H9 (cell line): ENCODE measurements around the gene CPLANE1. TPM values are rescaled to one million over a fixed set of nuclear protein-coding genes. Genes with fewer than 3 reads are reported as not detected.

Source experiments
- DNase-seq: peaks from one replicate; pipeline ENCODE4 v3.0.0-alpha.2; 2017
- H2AFZ ChIP-seq: one replicate; pipeline ENCODE4 v1.6.1; 2013; ENCODE audit warnings: mild to moderate bottlenecking, low read length, control low read depth, moderate library complexity
- H2AK5ac ChIP-seq: 2 replicates; pipeline ENCODE4 v1.6.1; 2013; ENCODE audit warnings: low read length, control low read depth, mixed read lengths; ENCODE audit not compliant: insufficient read length
- H2BK120ac ChIP-seq: one replicate; pipeline ENCODE4 v1.6.1; 2013; ENCODE audit warnings: low read depth, mild to moderate bottlenecking, low read length, control low read depth, inconsistent platforms; ENCODE audit not compliant: poor library complexity, severe bottlenecking
- H2BK12ac ChIP-seq: 2 replicates; pipeline ENCODE4 v1.6.1; 2013; ENCODE audit warnings: low read length, control low read depth, mixed read lengths, low read depth; ENCODE audit not compliant: insufficient read length
- H2BK15ac ChIP-seq: 2 replicates; pipeline ENCODE4 v1.6.1; 2013; ENCODE audit warnings: low read depth, low read length, control low read depth
- H2BK20ac ChIP-seq: one replicate; pipeline ENCODE4 v1.6.1; 2013; ENCODE audit warnings: low read depth, mild to moderate bottlenecking, low read length, control low read depth, inconsistent platforms; ENCODE audit not compliant: poor library complexity, severe bottlenecking
- H2BK5ac ChIP-seq: 2 replicates; pipeline ENCODE4 v1.6.1; 2013; ENCODE audit warnings: low read length, control low read depth, mixed read lengths; ENCODE audit not compliant: insufficient read length
- H3K14ac ChIP-seq: 2 replicates; pipeline ENCODE4 v1.6.1; 2013; ENCODE audit warnings: low read length, control low read depth; ENCODE audit not compliant: insufficient read depth
- H3K18ac ChIP-seq: 2 replicates; pipeline ENCODE4 v1.6.1; 2013; ENCODE audit warnings: low read depth, mild to moderate bottlenecking, mixed read lengths, low read length, control low read depth; ENCODE audit not compliant: insufficient read length
- H3K23ac ChIP-seq: 2 replicates; pipeline ENCODE4 v1.6.1; 2013; ENCODE audit warnings: low read length, control low read depth, mixed read lengths, low read depth; ENCODE audit not compliant: insufficient read length
- H3K23me2 ChIP-seq: 2 replicates; pipeline ENCODE4 v1.6.1; 2013; ENCODE audit warnings: low read depth, mild to moderate bottlenecking, mixed read lengths, low read length, control low read depth; ENCODE audit not compliant: insufficient read length, poor library complexity, severe bottlenecking
- H3K27ac ChIP-seq: 2 replicates; pipeline ENCODE4 v1.5.1; 2013; ENCODE audit warnings: low read length, control low read depth, mixed read lengths, low read depth; ENCODE audit not compliant: insufficient read length
- H3K27me3 ChIP-seq: 2 replicates; pipeline ENCODE4 v1.6.1; 2013; ENCODE audit warnings: low read length, control low read depth, inconsistent platforms; ENCODE audit not compliant: insufficient read depth
- H3K4ac ChIP-seq: 2 replicates; pipeline ENCODE4 v1.6.1; 2013; ENCODE audit warnings: low read depth, mild to moderate bottlenecking, control low read depth, inconsistent platforms, low read length, moderate library complexity
- H3K4me1 ChIP-seq: 2 replicates; pipeline ENCODE4 v1.6.1; 2013; ENCODE audit warnings: low read length, control low read depth, inconsistent platforms; ENCODE audit not compliant: insufficient read depth
- H3K4me2 ChIP-seq: 2 replicates; pipeline ENCODE4 v1.6.1; 2013; ENCODE audit warnings: low read length, control low read depth, mixed read lengths; ENCODE audit not compliant: insufficient read length, insufficient read depth
- H3K56ac ChIP-seq: 2 replicates; pipeline ENCODE4 v1.6.1; 2013; ENCODE audit warnings: low read depth, mild to moderate bottlenecking, mixed read lengths, low read length, control low read depth; ENCODE audit not compliant: insufficient read length
- H3K79me1 ChIP-seq: 2 replicates; pipeline ENCODE4 v1.6.1; 2013; ENCODE audit warnings: low read depth, mild to moderate bottlenecking, moderate library complexity, low read length, control low read depth, inconsistent platforms; ENCODE audit not compliant: insufficient read depth, poor library complexity, severe bottlenecking
- H3K79me2 ChIP-seq: 2 replicates; pipeline ENCODE4 v1.6.1; 2013; ENCODE audit warnings: low read length, control low read depth, inconsistent platforms; ENCODE audit not compliant: insufficient read depth
- H3K9ac ChIP-seq: 2 replicates; pipeline ENCODE4 v1.6.1; 2013; ENCODE audit warnings: low read length, control low read depth, mixed read lengths; ENCODE audit not compliant: insufficient read length; ENCODE audit errors: extremely low read depth
- H3K9me3 ChIP-seq: one replicate; pipeline ENCODE4 v1.6.1; 2013; ENCODE audit warnings: low read depth, low read length, inconsistent platforms; ENCODE audit not compliant: control insufficient read depth
- H3T11ph ChIP-seq: one replicate; pipeline ENCODE4 v1.6.1; 2013; ENCODE audit warnings: mild to moderate bottlenecking, low read length, control low read depth, inconsistent platforms
- H4K20me1 ChIP-seq: one replicate; pipeline ENCODE4 v1.6.1; 2013; ENCODE audit not compliant: control insufficient read depth, insufficient read length, insufficient read depth
- H4K5ac ChIP-seq: 2 replicates; pipeline ENCODE4 v1.6.1; 2013; ENCODE audit warnings: low read depth, mild to moderate bottlenecking, mixed read lengths, low read length, control low read depth; ENCODE audit not compliant: insufficient read length
- H4K8ac ChIP-seq: replicated peaks from 2 replicates; pipeline ENCODE4 v1.6.1; 2013; ENCODE audit warnings: low read length, control low read depth, mixed read lengths, low read depth; ENCODE audit not compliant: insufficient read length
- H4K91ac ChIP-seq: 2 replicates; pipeline ENCODE4 v1.6.1; 2013; ENCODE audit warnings: low read depth, mild to moderate bottlenecking, moderate library complexity, mixed read lengths, low read length, control low read depth; ENCODE audit not compliant: insufficient read length
- H3K27ac Mint-ChIP-seq, 3 experiments: 2 replicates in 2 of 3; 3 replicates in 1 of 3; pipeline ENCODE4 v1.8.0; 2020 to 2021; ENCODE audit warnings: mixed read lengths in 3 of 3, mild to moderate bottlenecking in 1 of 3, moderate library complexity in 1 of 3
- H3K27me3 Mint-ChIP-seq: 2 replicates; pipeline ENCODE4 v1.8.0; 2021; ENCODE audit warnings: low read depth, mild to moderate bottlenecking, moderate library complexity, mixed read lengths
- H3K36me3 Mint-ChIP-seq, 3 experiments: 2 replicates in 2 of 3; 3 replicates in 1 of 3; pipeline ENCODE4 v1.8.0; 2020 to 2021; ENCODE audit warnings: low read depth in 3 of 3, mixed read lengths in 3 of 3; ENCODE audit not compliant: insufficient read depth in 1 of 3
- H3K4me1 Mint-ChIP-seq, 2 experiments: 2 replicates each; pipeline ENCODE4 v1.8.0; 2020; ENCODE audit warnings: mixed read lengths in 2 of 2
- H3K4me3 Mint-ChIP-seq, 2 experiments: 2 replicates in 1 of 2; 3 replicates in 1 of 2; pipeline ENCODE4 v1.8.0; 2020 to 2021; ENCODE audit warnings: mild to moderate bottlenecking in 2 of 2, mixed read lengths in 2 of 2, moderate library complexity in 1 of 2
- H3K9me3 Mint-ChIP-seq, 2 experiments: 2 replicates in 1 of 2; 3 replicates in 1 of 2; pipeline ENCODE4 v1.8.0; 2020; ENCODE audit warnings: mild to moderate bottlenecking in 2 of 2, mixed read lengths in 2 of 2, moderate library complexity in 1 of 2
- CTCF ChIP-seq: fragments of 200-600 bp; sonication (generic); conservative IDR thresholded peaks from 3 replicates; pipeline ENCODE4 v1.8.0; 2021; ENCODE audit warnings: antibody characterized with exemption, mild to moderate bottlenecking
- total RNA-seq: library from RNA; stranded (reverse); gene quantifications from 2 replicates; pipeline ENCODE4 v1.2.1, GENCODE V29; 2021

The CPLANE1 gene
- total RNA-seq, 1 experiment from 2014 or later = 11.6 TPM

- Mint-ChIP-seq H3K4me1 (no peaks in the 10 kb centered on the region), H3K9me3 (no peaks in the 10 kb centered on the region), H3K27me3 (no peaks in the 10 kb centered on the region), H3K27ac (no peak overlapping the region), H3K4me3 (no peak overlapping the region), H3K36me3 (peaks cover 0 to 12% (median 5%) of the 10 kb centered on the region in 3 experiments; a peak in 4 of 7 replicates)
- no peaks in the 10 kb centered on the region for H3K27me3 ChIP-seq
- no peak overlapping the region for H4K91ac ChIP-seq
- no peaks in the 10 kb centered on the region for H3K23me2 ChIP-seq
- H3K14ac ChIP-seq = no peak overlapping the region
- TF ChIP-seq CTCF = no peak
- no peak for DNase-seq
- H4K5ac ChIP-seq = no peak overlapping the region
- H4K8ac ChIP-seq = no peak overlapping the region
- no peaks in the 10 kb centered on the region for H3K4me1 ChIP-seq
- H3K56ac ChIP-seq = no peak overlapping the region
- H3K79me1 ChIP-seq = no peaks in the 10 kb centered on the region
- no peak overlapping the region for H2BK5ac ChIP-seq
- no peak overlapping the region for H3K4ac ChIP-seq
- H2AFZ ChIP-seq = no peak overlapping the region
- no peak overlapping the region for H3K4me2 ChIP-seq
- H3K18ac ChIP-seq = no peak overlapping the region
- no peak overlapping the region for H2AK5ac ChIP-seq
- no peak overlapping the region for H2BK12ac ChIP-seq
- H3K9ac ChIP-seq = no peak overlapping the region
- H3K27ac ChIP-seq = no peak overlapping the region
- no peaks in the 10 kb centered on the region for H3K79me2 ChIP-seq
- H2BK20ac ChIP-seq = no peak overlapping the region
- no peaks in the 10 kb centered on the region for H3K9me3 ChIP-seq
- no peak overlapping the region for H3T11ph ChIP-seq
- no peak overlapping the region for H2BK15ac ChIP-seq
- no peak overlapping the region for H3K23ac ChIP-seq
- no peaks in the 10 kb centered on the region for H4K20me1 ChIP-seq
- H2BK120ac ChIP-seq = no peak overlapping the region
Measured at GRCh38 chr5:37226377-37226776, 22.8 kb downstream of the CPLANE1 start.
